GM21576 (cell line): ENCODE results near the gene ECSIT.
"Not testable (repeated sequence)": the region's sequence is repeated elsewhere in the genome, so short reads cannot be mapped to it uniquely, and the experiment has no call there.

Experiments used
- ATAC-seq: cut with Tn5 transposase; IDR thresholded peaks from one replicate; pipeline ENCODE4 v1.9.1; 2021; ENCODE audit warnings: mild to moderate bottlenecking, moderate library complexity; ENCODE audit not compliant: unreplicated experiment

Gene ECSIT

GRCh38 chr19:11479898-11480714 lies 48.8 kb downstream of the ECSIT start:
- ATAC-seq: no peak

DNA sequence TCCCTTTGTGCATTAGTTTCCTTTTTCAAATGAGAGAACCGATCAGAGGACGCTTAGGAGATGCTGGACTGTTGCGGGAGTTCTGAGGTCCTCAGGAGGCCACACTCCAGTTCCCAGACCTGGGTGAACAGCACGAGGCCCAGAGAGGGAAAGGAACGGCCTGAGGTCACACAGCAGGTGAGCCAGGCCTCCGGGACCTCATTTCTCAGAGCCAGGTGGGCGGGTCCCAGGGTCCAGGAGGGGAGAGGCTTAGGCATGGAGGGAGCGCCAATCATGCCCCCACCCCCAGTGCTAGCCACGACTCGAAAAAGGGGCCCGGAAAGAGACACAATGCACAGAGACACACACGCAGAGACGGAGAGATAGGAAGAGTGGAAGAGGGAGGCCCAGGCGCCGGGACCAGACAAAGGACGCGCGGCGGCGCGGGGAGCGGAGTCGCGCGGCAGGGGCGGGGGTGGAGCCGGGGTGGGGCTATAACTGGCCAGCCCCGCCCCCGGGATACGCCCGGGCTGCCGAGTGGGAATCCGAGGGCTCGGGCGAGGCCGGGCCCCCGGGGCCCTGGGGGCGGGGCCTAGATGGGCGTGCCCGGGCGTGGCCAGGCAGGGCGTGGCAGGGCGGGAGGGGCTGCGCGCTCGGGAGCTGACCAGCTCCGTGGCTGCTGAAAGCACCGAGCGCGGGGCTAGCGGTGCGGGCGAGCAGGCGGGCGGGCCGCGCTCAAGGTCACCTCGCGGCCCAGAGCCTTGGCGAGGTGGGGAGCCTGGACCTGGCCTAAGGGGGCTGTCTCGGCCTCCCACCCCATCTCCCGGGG lies 49.6 kb downstream of the ECSIT start:
- no peak for ATAC-seq

GRCh38 chr19:11478167-11479089 lies 50.5 kb downstream of the ECSIT start:
- no peak for ATAC-seq

- ATAC-seq: no peak
Measured at GRCh38 chr19:11475861-11476260, 53.1 kb downstream of the ECSIT start.

GRCh38 chr19:11475343-11475742 lies 53.6 kb downstream of the ECSIT start:
- ATAC-seq: not testable (repeated sequence)

GRCh38 chr19:11473725-11474124 lies 55.2 kb downstream of the ECSIT start:
- ATAC-seq: no peak

- not testable (repeated sequence) for ATAC-seq
Measured at GRCh38 chr19:11468266-11468845, 60.6 kb downstream of the ECSIT start.

- no peak for ATAC-seq
Measured at GRCh38 chr19:11465600-11465999, 63.3 kb downstream of the ECSIT start.

GRCh38 chr19:11464333-11465265 lies 64.3 kb downstream of the ECSIT start:
- no peak for ATAC-seq

GRCh38 chr19:11463391-11463790 lies 65.5 kb downstream of the ECSIT start:
- no peak for ATAC-seq

DNA sequence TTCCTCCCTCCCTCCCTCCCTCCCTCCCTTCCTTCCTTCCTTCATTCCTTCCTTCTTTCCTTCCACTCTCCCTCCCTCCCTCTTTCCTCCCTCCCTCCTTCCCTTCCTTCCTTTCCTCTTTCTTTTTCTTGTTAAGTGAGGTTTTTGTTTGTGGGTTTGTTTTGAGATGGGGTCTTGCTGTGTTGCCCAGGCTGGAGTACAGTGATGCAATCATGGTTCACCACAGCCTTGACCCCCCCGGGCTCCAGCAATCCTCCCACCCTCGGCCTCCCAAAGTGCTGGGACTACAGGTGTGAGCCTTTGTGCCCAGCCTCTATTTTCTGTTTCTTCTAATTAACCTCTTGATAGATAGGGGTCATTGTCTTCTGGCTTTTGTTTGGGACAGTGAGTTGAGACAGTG lies 67.5 kb downstream of the ECSIT start:
- no peak for ATAC-seq

GRCh38 chr19:11460207-11460606 lies 68.7 kb downstream of the ECSIT start:
- ATAC-seq: no peak

GRCh38 chr19:11458912-11459311 lies 70.0 kb downstream of the ECSIT start:
- ATAC-seq: not testable (repeated sequence)

DNA sequence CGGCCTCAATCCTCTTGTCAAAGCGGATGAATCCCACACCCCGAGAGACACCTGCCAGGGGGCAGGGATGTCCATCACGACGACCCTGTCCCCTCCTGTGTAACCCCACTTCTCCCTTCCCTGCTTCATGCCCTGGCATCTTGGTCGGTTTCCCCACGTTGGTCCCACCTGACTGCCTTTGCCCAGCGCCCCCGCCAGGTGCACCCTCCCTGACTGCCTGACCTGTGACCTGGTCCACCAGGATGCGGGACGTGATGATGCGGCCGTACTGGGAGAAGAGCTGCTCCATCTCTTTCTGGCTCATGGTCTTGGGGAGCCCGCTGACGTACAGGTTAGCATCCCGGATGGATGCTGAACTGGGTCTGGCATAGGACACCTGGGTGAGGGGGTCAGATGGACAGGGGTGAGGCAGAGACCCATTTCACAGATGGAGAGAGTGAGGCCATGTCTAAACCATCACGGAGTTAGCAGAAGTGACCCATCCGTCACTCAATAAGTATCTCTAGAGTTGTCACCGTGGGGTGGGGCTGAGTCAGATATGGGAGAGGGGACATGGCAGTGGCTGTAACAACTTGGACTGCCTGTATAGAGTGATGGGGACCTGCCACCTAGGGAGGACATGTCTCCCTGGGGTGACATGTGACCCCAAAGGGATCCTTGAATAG lies 70.6 kb downstream of the ECSIT start:
- ATAC-seq: no peak

DNA sequence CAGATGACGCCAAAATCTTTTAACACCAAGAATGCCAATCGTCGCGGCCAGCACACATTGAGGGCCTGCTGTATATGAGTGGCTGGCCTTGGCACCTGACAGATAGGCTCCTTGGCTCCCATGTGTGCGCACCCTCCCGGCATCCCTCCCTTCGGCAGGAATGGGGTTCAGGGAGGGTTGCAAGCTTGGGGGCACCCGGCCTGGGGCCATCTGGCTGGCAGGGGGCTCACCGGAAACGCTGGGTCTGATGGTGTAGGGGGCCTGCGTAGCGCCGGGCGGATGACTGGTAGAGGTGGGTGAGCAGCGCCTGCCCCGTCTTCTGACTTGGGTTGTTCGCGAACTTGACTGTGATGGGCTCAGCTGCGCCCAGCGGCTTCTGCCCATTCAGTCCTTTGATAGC lies 71.1 kb downstream of the ECSIT start:
- ATAC-seq: no peak

DNA sequence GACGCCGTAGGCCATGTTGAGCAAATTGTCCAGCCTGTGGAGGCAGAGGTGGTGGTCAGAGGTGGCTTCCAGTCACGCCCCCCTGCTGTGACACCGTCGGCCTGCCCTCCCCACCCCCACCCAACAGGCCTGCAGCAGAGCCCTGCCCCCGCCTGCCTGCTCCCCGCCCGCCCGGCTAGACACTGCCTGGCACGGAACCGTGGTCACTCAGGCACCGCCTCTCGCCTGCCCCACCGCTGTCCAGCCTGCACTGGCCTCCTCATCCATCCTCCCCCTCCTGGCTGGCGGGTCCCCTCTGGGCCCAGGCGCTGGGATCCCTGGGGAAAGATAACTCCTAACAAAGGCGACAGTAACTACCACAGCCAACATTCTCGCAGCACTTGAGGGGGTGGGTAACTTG lies 71.8 kb downstream of the ECSIT start:
- ATAC-seq: no peak

DNA sequence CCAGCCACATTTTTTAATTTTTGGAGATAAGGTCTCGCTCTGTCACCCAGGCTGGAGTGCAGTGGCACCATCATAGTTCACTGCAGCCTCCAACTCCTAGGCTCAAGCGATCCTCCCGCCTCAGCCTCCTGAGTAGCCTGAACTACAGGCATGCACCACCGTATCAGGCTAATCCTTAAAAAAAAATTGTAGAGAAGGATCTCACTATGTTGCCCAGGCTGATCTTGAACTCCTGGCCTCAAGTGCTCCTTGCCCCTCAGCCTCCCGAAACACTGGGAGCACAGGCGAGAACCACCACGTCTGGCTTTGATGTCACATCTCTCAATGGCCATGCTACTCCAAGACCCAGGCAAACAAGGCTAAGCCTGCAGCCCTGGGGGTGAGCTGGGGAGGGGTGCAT lies 72.3 kb downstream of the ECSIT start:
- no peak for ATAC-seq
